B cell (primary cell): ENCODE measurements around the gene GPA33. TPM values are rescaled to one million over a fixed set of nuclear protein-coding genes. Genes with fewer than 3 reads are reported as not detected.

ENCODE experiments used
- ATAC-seq: fragments of 200-7000 bp; cut with Tn5 transposase; one replicate; pipeline ENCODE4 v1.10.0; 2021; ENCODE audit warnings: low read depth, mild to moderate bottlenecking, moderate number of reproducible peaks, moderate library complexity
- CTCF ChIA-PET: fragments of 350-600 bp; sonication (Branson Sonifier 250); formaldehyde crosslinking; loops from one replicate; lab custom pipeline; 2021; ENCODE audit warnings: antibody characterized with exemption, inconsistent platforms; lab: Charles Lee
- POLR2A ChIA-PET: fragments of 350-600 bp; sonication (Branson Sonifier 250); formaldehyde crosslinking; loops from one replicate; lab custom pipeline; 2021; ENCODE audit warnings: antibody characterized with exemption; lab: Charles Lee
- DNase-seq: peaks from one replicate; pipeline ENCODE4 v3.0.0; 2013
- H2AFZ ChIP-seq: 2 replicates; pipeline ENCODE4 v1.6.1; 2012; ENCODE audit warnings: mild to moderate bottlenecking, low read depth, low read length; ENCODE audit not compliant: insufficient read depth, poor library complexity, severe bottlenecking
- H3K27ac ChIP-seq, 2 donors: 1 replicate in 1 of 2; 2 replicates in 1 of 2; pipeline ENCODE4 v1.5.1; 2012 to 2013; ENCODE audit warnings: low read length in 2 of 2, mild to moderate bottlenecking in 2 of 2, moderate library complexity in 1 of 2
- H3K27me3 ChIP-seq, 4 experiments: fragments of 200-600 bp in 1 of 4; sonication (generic) in 1 of 4; replicated peaks in 1 of 4; 1 replicate in 2 of 4; 2 replicates in 2 of 4; pipeline versions ENCODE4 v1.6.1 to v1.7.0; 2013 to 2016; ENCODE audit warnings: low read length in 3 of 4, mild to moderate bottlenecking in 2 of 4, mixed read lengths in 1 of 4, moderate library complexity in 1 of 4; ENCODE audit not compliant: insufficient read depth in 4 of 4, control insufficient read depth in 3 of 4; ENCODE audit errors: control extremely low read depth in 1 of 4
- H3K36me3 ChIP-seq, 2 experiments: replicated peaks in 1 of 2; 1 replicate in 1 of 2; 2 replicates in 1 of 2; pipeline versions ENCODE4 v1.6.1 to v1.7.1; 2013; ENCODE audit warnings: low read length in 1 of 2; ENCODE audit not compliant: insufficient read depth in 2 of 2, control insufficient read depth in 1 of 2; ENCODE audit errors: control extremely low read depth in 1 of 2, extremely low read depth in 1 of 2
- H3K4me1 ChIP-seq, 2 donors: fragments of 200-600 bp in 1 of 2; sonication (generic) in 1 of 2; 1 replicate in 1 of 2; 2 replicates in 1 of 2; pipeline versions ENCODE4 v1.5.1 to v1.6.1; 2013 to 2017; ENCODE audit warnings: low read length in 2 of 2; ENCODE audit not compliant: control insufficient read depth in 2 of 2, insufficient read depth in 2 of 2
- H3K4me2 ChIP-seq: replicated peaks from 2 replicates; pipeline ENCODE3; 2012; ENCODE audit warnings: mild to moderate bottlenecking, low read depth, low read length; ENCODE audit not compliant: poor library complexity, severe bottlenecking
- H3K4me3 ChIP-seq, 5 experiments: fragments of 200-600 bp in 1 of 5; sonication (generic) in 1 of 5; 1 replicate in 3 of 5; 2 replicates in 2 of 5; pipeline versions ENCODE4 v1.5.1 to v1.7.0; 2011 to 2016; ENCODE audit warnings: low read length in 4 of 5, mild to moderate bottlenecking in 4 of 5, low read depth in 2 of 5, control low read depth in 1 of 5, moderate library complexity in 1 of 5; ENCODE audit not compliant: insufficient read depth in 1 of 5; ENCODE audit errors: control extremely low read depth in 1 of 5, extremely low read depth in 1 of 5
- H3K79me2 ChIP-seq: fragments of 200-600 bp; sonication (generic); one replicate; pipeline ENCODE4 v1.6.0; 2016; ENCODE audit warnings: low read length; ENCODE audit not compliant: control insufficient read depth, insufficient read depth
- H3K9ac ChIP-seq: fragments of 200-600 bp; sonication (generic); 2 replicates; pipeline ENCODE4 v1.6.1; 2017; ENCODE audit warnings: mild to moderate bottlenecking, low read length, moderate library complexity
- H3K9me3 ChIP-seq, 3 donors: one replicate each; pipeline versions ENCODE4 v1.6.1 to v1.7.1; 2013; ENCODE audit warnings: low read length in 2 of 3; ENCODE audit not compliant: control insufficient read depth in 2 of 3, insufficient read depth in 1 of 3; ENCODE audit errors: control extremely low read depth in 1 of 3
- H4K20me1 ChIP-seq: 2 replicates; pipeline ENCODE4 v1.6.0; 2012; ENCODE audit warnings: mild to moderate bottlenecking, low read length; ENCODE audit not compliant: insufficient read depth, control insufficient read depth, poor library complexity, severe bottlenecking
- H3K27ac Mint-ChIP-seq: one replicate; pipeline ENCODE4 v1.8.0; 2021; ENCODE audit warnings: mixed read lengths
- H3K27me3 Mint-ChIP-seq: one replicate; pipeline ENCODE4 v1.8.0; 2021; ENCODE audit warnings: mixed read lengths
- H3K4me1 Mint-ChIP-seq: one replicate; pipeline ENCODE4 v1.8.0; 2021; ENCODE audit warnings: mixed read lengths
- H3K4me3 Mint-ChIP-seq: one replicate; pipeline ENCODE4 v1.8.0; 2021; ENCODE audit warnings: mixed read lengths
- H3K9me3 Mint-ChIP-seq: one replicate; pipeline ENCODE4 v1.8.0; 2022; ENCODE audit warnings: mixed read lengths; ENCODE audit not compliant: insufficient read depth
- EZH2 ChIP-seq: IDR thresholded peaks from 2 replicates; pipeline ENCODE4 v1.6.1; 2012; ENCODE audit warnings: borderline replicate concordance, low read depth, mild to moderate bottlenecking, moderate library complexity, low read length; ENCODE audit not compliant: insufficient read depth, poor library complexity, severe bottlenecking
- WGBS: methylation state at CpG from one replicate; pipeline ENCODE4 v1.1.5; 2013; ENCODE audit warnings: missing lambda C conversion rate; ENCODE audit not compliant: insufficient coverage; 5-methylcytosine and 5-hydroxymethylcytosine counted together
- intact Hi-C: fragments of 100-400 bp; cut with micrococcal nuclease; formaldehyde crosslinking; loops from one replicate; pipeline ENCODE4 v1.10.0; 2022
- polyA plus RNA-seq: library from polyadenylated mRNA; depleted of rRNA; stranded (reverse); fragments of >200 nt; gene quantifications from 2 replicates; pipeline ENCODE4 v1.2.3, GENCODE V29; 2012
- total RNA-seq, 2 donors: library from RNA; stranded (reverse); fragments of 120-200 nt in 1 of 2; gene quantifications; 1 replicate in 1 of 2; 2 replicates in 1 of 2; pipeline versions ENCODE4 v1.2.3 to v1.2.4, GENCODE V29; 2013 to 2022
- TF ChIP-seq, protein P1 (sequence below): fragments of 200-600 bp; IDR thresholded peaks from one replicate; pipeline ENCODE4 v1.8.0; 2022; ENCODE audit warnings: antibody characterized with exemption, mild to moderate bottlenecking

The GPA33 gene
- total and polyA plus RNA-seq, 2 donors (not counting 1 experiment from before 2014, with no cell fraction given), result 0.91 to 2.4 TPM

DNA sequence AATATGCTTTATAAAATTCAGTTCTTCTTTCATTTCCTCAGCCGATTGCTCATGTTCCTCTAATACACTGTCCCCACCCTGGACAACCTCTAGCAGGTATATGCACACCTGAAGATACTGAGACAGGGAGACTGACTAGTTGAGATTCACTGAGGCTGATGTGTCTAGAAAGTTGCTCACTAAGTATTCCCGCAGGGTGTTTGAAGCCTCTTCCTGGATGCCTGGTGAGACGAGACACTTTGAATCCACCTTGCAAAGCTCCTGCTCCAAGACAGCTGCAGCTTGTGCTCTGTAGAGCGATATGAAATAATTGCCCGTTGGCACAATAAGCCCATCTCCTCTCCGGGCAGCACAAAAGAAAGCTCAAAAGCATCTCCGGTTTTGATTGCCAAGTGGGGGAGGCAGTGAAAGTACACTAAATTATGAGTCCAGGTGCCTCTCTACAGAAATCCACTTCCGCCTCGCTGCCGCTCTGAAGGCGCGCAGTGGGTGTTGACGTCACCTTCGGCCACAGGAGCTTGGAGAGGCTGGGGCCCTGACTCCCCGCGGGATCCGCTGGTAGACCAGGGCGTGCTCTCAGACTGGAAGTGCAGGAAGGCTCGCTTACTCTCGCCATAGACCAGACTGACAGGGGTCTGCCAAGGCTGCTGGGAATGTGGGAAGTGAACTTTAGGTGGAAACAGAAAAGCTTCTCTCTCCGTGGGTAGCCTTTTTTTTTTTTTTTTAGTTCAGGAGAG, 46.3 kb downstream of the GPA33 start:
- Histone ChIP-seq H3K4me3 (peak overlapping the region; percentile 48 to 69 (median 53)), H3K79me2 (no peaks in the 10 kb centered on the region), H4K20me1 (no peaks in the 10 kb centered on the region), H3K9ac (peak overlapping the region; percentile 61), H3K9me3 (no peaks in the 10 kb centered on the region), H3K36me3 (no peaks in the 10 kb centered on the region), H3K27ac (no peak overlapping the region), H3K27me3 (peaks cover 0 to 6% (median 6%) of the 10 kb centered on the region in 4 experiments), H3K4me2 (peak overlapping the region; percentile 71), H2AFZ (peak overlapping the region; percentile 71), H3K4me1 (peaks cover 12 to 16% of the 10 kb centered on the region in 2 donors)
- POLR2A ChIA-PET, result interaction anchor here (0.7 kb wide), 2 partner anchors 92 to 175 kb away, joined by 4 to 5 read pairs; no protein-coding TSS in a partner anchor
- Mint-ChIP-seq H3K27me3 (peaks cover 23% of the 10 kb centered on the region), H3K9me3 (no peaks in the 10 kb centered on the region), H3K4me3 (peak overlapping the region; percentile 83), H3K4me1 (peaks cover 12% of the 10 kb centered on the region), H3K27ac (peak overlapping the region; percentile 75)
- WGBS, result 24% methylated on average over 11 of the region's 21 CpGs
- ATAC-seq (peak; percentile 91), DNase-seq (peak; percentile 77)
- no peak for TF ChIP-seq EZH2
- TF ChIP-seq, protein P1, sequence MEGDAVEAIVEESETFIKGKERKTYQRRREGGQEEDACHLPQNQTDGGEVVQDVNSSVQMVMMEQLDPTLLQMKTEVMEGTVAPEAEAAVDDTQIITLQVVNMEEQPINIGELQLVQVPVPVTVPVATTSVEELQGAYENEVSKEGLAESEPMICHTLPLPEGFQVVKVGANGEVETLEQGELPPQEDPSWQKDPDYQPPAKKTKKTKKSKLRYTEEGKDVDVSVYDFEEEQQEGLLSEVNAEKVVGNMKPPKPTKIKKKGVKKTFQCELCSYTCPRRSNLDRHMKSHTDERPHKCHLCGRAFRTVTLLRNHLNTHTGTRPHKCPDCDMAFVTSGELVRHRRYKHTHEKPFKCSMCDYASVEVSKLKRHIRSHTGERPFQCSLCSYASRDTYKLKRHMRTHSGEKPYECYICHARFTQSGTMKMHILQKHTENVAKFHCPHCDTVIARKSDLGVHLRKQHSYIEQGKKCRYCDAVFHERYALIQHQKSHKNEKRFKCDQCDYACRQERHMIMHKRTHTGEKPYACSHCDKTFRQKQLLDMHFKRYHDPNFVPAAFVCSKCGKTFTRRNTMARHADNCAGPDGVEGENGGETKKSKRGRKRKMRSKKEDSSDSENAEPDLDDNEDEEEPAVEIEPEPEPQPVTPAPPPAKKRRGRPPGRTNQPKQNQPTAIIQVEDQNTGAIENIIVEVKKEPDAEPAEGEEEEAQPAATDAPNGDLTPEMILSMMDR, result no peak
- intact Hi-C loops, result loop anchor here (1.0 to 5.0 kb wide), 2 partner anchors 119 to 132 kb away; no protein-coding TSS in a partner anchor
- CTCF ChIA-PET, result interaction anchor here (0.7 to 2.0 kb wide), 6 partner anchors 13 to 138 kb away, joined by 3 to 17 read pairs (median 5); no protein-coding TSS in a partner anchor

DNA sequence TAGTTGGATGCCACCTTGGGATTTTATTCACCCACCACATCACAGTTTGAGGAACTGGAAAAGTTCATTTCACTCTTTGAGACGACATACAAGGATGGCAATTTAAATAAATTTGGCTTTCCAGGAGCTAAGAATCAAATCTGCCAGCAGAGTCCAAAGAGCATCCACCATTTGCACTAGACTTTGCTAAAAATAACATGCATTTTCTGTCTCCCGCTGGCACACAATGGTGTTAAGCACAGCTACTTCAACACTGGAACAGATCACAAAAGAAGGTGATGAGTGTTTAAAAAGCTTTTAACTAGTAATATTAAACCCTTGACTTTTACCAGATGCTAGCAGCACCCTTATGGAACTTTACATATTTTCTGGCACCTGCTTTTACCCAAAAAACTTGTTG, 56.5 kb downstream of the GPA33 start:
- WGBS, result 67% methylated on average over 1 of the region's 2 CpGs
- ChIA-PET POLR2A (no interaction called here), CTCF (interaction anchor here (0.9 to 1.5 kb wide), 2 partner anchors 24 to 26 kb away, joined by 4 to 5 read pairs; no protein-coding TSS in a partner anchor)
- TF ChIP-seq EZH2, result no peak
- TF ChIP-seq, protein P1, result no peak
- H3K36me3 ChIP-seq, result no peaks in the 10 kb centered on the region
- H3K79me2 ChIP-seq, result no peaks in the 10 kb centered on the region
- peaks cover 8% of the 10 kb centered on the region for H3K27me3 Mint-ChIP-seq
- no peaks in the 10 kb centered on the region for H4K20me1 ChIP-seq
- no peak overlapping the region for H3K4me2 ChIP-seq
- no peak overlapping the region for H3K27ac Mint-ChIP-seq
- intact Hi-C loops, result no loop called here
- DNase-seq, result no peak
- no peak for ATAC-seq
- H3K4me3 Mint-ChIP-seq, result no peak overlapping the region
- H3K4me3 ChIP-seq, result no peak overlapping the region
- H3K9me3 ChIP-seq, result peaks cover 0 to 5% (median 2%) of the 10 kb centered on the region in 3 donors
- no peaks in the 10 kb centered on the region for H3K9me3 Mint-ChIP-seq
- no peak overlapping the region for H2AFZ ChIP-seq
- H3K27ac ChIP-seq, result no peak overlapping the region
- H3K27me3 ChIP-seq, result peaks cover 0 to 4% (median 0%) of the 10 kb centered on the region in 4 experiments
- H3K4me1 ChIP-seq, result no peaks in the 10 kb centered on the region
- no peak overlapping the region for H3K9ac ChIP-seq
- no peaks in the 10 kb centered on the region for H3K4me1 Mint-ChIP-seq
